Astrocyte (in vitro differentiated cells and primary cell): ENCODE measurements around the gene RABGAP1L.

Experiments
- CTCF ChIP-seq: IDR thresholded peaks from 2 replicates; pipeline ENCODE4 v1.5.1; 2011; ENCODE audit warnings: low read depth, mild to moderate bottlenecking, inconsistent platforms, low read length, moderate library complexity; ENCODE audit not compliant: insufficient read depth
- EZH2 ChIP-seq: IDR thresholded peaks from 2 replicates; pipeline ENCODE4 v1.6.1; 2012; ENCODE audit warnings: mild to moderate bottlenecking, low read length, inconsistent platforms; ENCODE audit not compliant: insufficient read depth

GRCh38 chr1:174415506-174415905 lies 256.2 kb downstream of the RABGAP1L start:
- TF ChIP-seq CTCF (no peak), EZH2 (no peak)
